NOMO-1 treated with dmso at 0.1 percent for 144 hours (cell line): Measurements from ENCODE around the gene FLNA.
"Not testable (repeated sequence)": the region's sequence is repeated elsewhere in the genome, so short reads cannot be mapped to it uniquely, and the experiment has no call there.

ENCODE experiments used
- DNase-seq: peaks from one replicate; lab custom pipeline; 2025; ENCODE audit not compliant: unreplicated experiment; lab: John Stamatoyannopoulos, UW

The FLNA gene

GRCh38 chrX:154374313-154375155 is at the start of gene FLNA:
Gene FLNA (minus strand): TSS chrX:154374634. CDS start chrX:154371245, 3,389 bp downstream.
- DNase-seq: no peak

- no peak for DNase-seq
Measured at GRCh38 chrX:154420402-154420756, 45.9 kb upstream of the FLNA start.

- no peak for DNase-seq
Measured at GRCh38 chrX:154419688-154420401, 45.4 kb upstream of the FLNA start.

GRCh38 chrX:154419189-154419588 is 44.8 kb upstream of the FLNA start:
- DNase-seq: no peak

- no peak for DNase-seq
Measured at GRCh38 chrX:154417157-154417556, 42.7 kb upstream of the FLNA start.

- no peak for DNase-seq
Measured at GRCh38 chrX:154413142-154413541, 38.7 kb upstream of the FLNA start.

GRCh38 chrX:154412468-154412867 is 38.0 kb upstream of the FLNA start:
- peak; percentile 13 for DNase-seq

- peak; percentile 9 for DNase-seq
Measured at GRCh38 chrX:154411981-154412340, 37.5 kb upstream of the FLNA start.

- peak; percentile 81 for DNase-seq
Measured at GRCh38 chrX:154409222-154409871, 34.9 kb upstream of the FLNA start, which contains the start of gene DNASE1L1. Gene DNASE1L1 (minus strand): TSS chrX:154409254. CDS start chrX:154405568, 3,686 bp downstream.

- no peak for DNase-seq
Measured at GRCh38 chrX:154408659-154409221, 34.3 kb upstream of the FLNA start.

GRCh38 chrX:154404625-154405192 is 30.3 kb upstream of the FLNA start:
- no peak for DNase-seq

GRCh38 chrX:154403858-154404257 is 29.4 kb upstream of the FLNA start:
- DNase-seq: no peak

GRCh38 chrX:154403192-154403591 is 28.8 kb upstream of the FLNA start:
- no peak for DNase-seq

GRCh38 chrX:154402622-154403127 is 28.2 kb upstream of the FLNA start:
- no peak for DNase-seq

GRCh38 chrX:154401918-154402621 is 27.6 kb upstream of the FLNA start:
- DNase-seq: no peak

- DNase-seq: no peak
Measured at GRCh38 chrX:154401045-154401799, 26.8 kb upstream of the FLNA start.

- not testable (repeated sequence) for DNase-seq
Measured at GRCh38 chrX:154400369-154400817, 26.0 kb upstream of the FLNA start.

GRCh38 chrX:154399527-154400368 is 25.3 kb upstream of the FLNA start:
- DNase-seq: no peak
